ENCODE data around the gene FETUB.
"Not testable (repeated sequence)": the region's sequence is repeated elsewhere in the genome, so short reads cannot be mapped to it uniquely, and the experiment has no call there.

The FETUB gene

GRCh38 chr3:186619787-186620212 lies 20.4 kb upstream of the FETUB start:
- peaks cover 9 to 14% of the 10 kb centered on the region in 2 donors for H3K4me1 Mint-ChIP-seq
- H3K27ac Mint-ChIP-seq: no peak overlapping the region
- H3K4me3 Mint-ChIP-seq: no peak overlapping the region
- no peak for ATAC-seq (replicated peaks)
- DNase-seq: no peak
- no peaks in the 10 kb centered on the region for H3K9me3 Mint-ChIP-seq
- H3K27me3 Mint-ChIP-seq: peaks cover 38 to 40% of the 10 kb centered on the region in 2 donors
- H3K36me3 Mint-ChIP-seq: peaks cover 0 to 1% of the 10 kb centered on the region in 2 donors

GRCh38 chr3:186620213-186621092 lies 19.7 kb upstream of the FETUB start:
- H3K9me3 Mint-ChIP-seq: no peaks in the 10 kb centered on the region
- H3K4me3 Mint-ChIP-seq: no peak overlapping the region
- H3K27ac Mint-ChIP-seq: no peak overlapping the region
- peaks cover 34 to 36% of the 10 kb centered on the region in 2 donors for H3K27me3 Mint-ChIP-seq
- H3K36me3 Mint-ChIP-seq: no peaks in the 10 kb centered on the region
- no peak for ATAC-seq (replicated peaks)
- DNase-seq: no peak
- peaks cover 6 to 10% of the 10 kb centered on the region in 2 donors for H3K4me1 Mint-ChIP-seq

- no peaks in the 10 kb centered on the region for H3K9me3 Mint-ChIP-seq
- H3K36me3 Mint-ChIP-seq: no peaks in the 10 kb centered on the region
- ATAC-seq (replicated peaks) (no peak), DNase-seq (no peak)
- H3K4me1 Mint-ChIP-seq: peaks cover 2 to 4% of the 10 kb centered on the region in 2 donors
- H3K27me3 Mint-ChIP-seq: peaks cover 32% of the 10 kb centered on the region in 2 donors
- no peak overlapping the region for H3K27ac Mint-ChIP-seq
- no peak overlapping the region for H3K4me3 Mint-ChIP-seq
Observed at GRCh38 chr3:186621894-186622650, 18.1 kb upstream of the FETUB start.

GRCh38 chr3:186622651-186623310 lies 17.4 kb upstream of the FETUB start:
- Mint-ChIP-seq H3K4me3 (no peak overlapping the region), H3K4me1 (no peaks in the 10 kb centered on the region), H3K27me3 (peaks cover 25% of the 10 kb centered on the region in 2 donors), H3K9me3 (no peaks in the 10 kb centered on the region), H3K36me3 (no peaks in the 10 kb centered on the region), H3K27ac (no peak overlapping the region)
- DNase-seq (no peak), ATAC-seq (replicated peaks) (no peak)

GRCh38 chr3:186624598-186624997 lies 15.6 kb upstream of the FETUB start:
- Mint-ChIP-seq H3K27me3 (peaks cover 16% of the 10 kb centered on the region in 2 donors), H3K4me1 (no peaks in the 10 kb centered on the region), H3K4me3 (no peak overlapping the region), H3K36me3 (no peaks in the 10 kb centered on the region), H3K9me3 (no peaks in the 10 kb centered on the region), H3K27ac (no peak overlapping the region)
- DNase-seq: no peak
- ATAC-seq (replicated peaks): no peak

GRCh38 chr3:186625600-186626042 lies 14.6 kb upstream of the FETUB start:
- no peaks in the 10 kb centered on the region for H3K4me1 Mint-ChIP-seq
- no peak for ATAC-seq (replicated peaks)
- no peak overlapping the region for H3K27ac Mint-ChIP-seq
- peaks cover 16 to 17% of the 10 kb centered on the region in 2 donors for H3K27me3 Mint-ChIP-seq
- no peaks in the 10 kb centered on the region for H3K36me3 Mint-ChIP-seq
- no peak overlapping the region for H3K4me3 Mint-ChIP-seq
- H3K9me3 Mint-ChIP-seq: no peaks in the 10 kb centered on the region
- DNase-seq: no peak

- no peaks in the 10 kb centered on the region for H3K4me1 Mint-ChIP-seq
- peaks cover 15 to 17% of the 10 kb centered on the region in 2 donors for H3K27me3 Mint-ChIP-seq
- no peaks in the 10 kb centered on the region for H3K9me3 Mint-ChIP-seq
- H3K4me3 Mint-ChIP-seq: no peak overlapping the region
- H3K27ac Mint-ChIP-seq: no peak overlapping the region
- no peak for DNase-seq
- ATAC-seq (replicated peaks): no peak
- H3K36me3 Mint-ChIP-seq: no peaks in the 10 kb centered on the region
Observed at GRCh38 chr3:186626254-186626847, 13.8 kb upstream of the FETUB start.

- Mint-ChIP-seq H3K4me3 (no peak overlapping the region), H3K27ac (no peak overlapping the region), H3K36me3 (no peaks in the 10 kb centered on the region), H3K27me3 (peaks cover 9 to 13% of the 10 kb centered on the region in 2 donors), H3K9me3 (no peaks in the 10 kb centered on the region), H3K4me1 (no peaks in the 10 kb centered on the region)
- DNase-seq: no peak
- no peak for ATAC-seq (replicated peaks)
Observed at GRCh38 chr3:186627852-186628414, 12.3 kb upstream of the FETUB start.

- H3K36me3 Mint-ChIP-seq: no peaks in the 10 kb centered on the region
- no peak overlapping the region for H3K4me3 Mint-ChIP-seq
- DNase-seq (no peak), ATAC-seq (replicated peaks) (no peak)
- H3K4me1 Mint-ChIP-seq: no peaks in the 10 kb centered on the region
- H3K27me3 Mint-ChIP-seq: peaks cover 9 to 13% of the 10 kb centered on the region in 2 donors
- H3K27ac Mint-ChIP-seq: no peak overlapping the region
- no peaks in the 10 kb centered on the region for H3K9me3 Mint-ChIP-seq
Observed at GRCh38 chr3:186628756-186629155, 11.4 kb upstream of the FETUB start.

- DNase-seq (no peak), ATAC-seq (replicated peaks) (no peak)
- no peaks in the 10 kb centered on the region for H3K4me1 Mint-ChIP-seq
- H3K36me3 Mint-ChIP-seq: no peaks in the 10 kb centered on the region
- H3K27me3 Mint-ChIP-seq: peaks cover 9 to 13% of the 10 kb centered on the region in 2 donors
- no peak overlapping the region for H3K4me3 Mint-ChIP-seq
- no peak overlapping the region for H3K27ac Mint-ChIP-seq
- no peaks in the 10 kb centered on the region for H3K9me3 Mint-ChIP-seq
Observed at GRCh38 chr3:186630950-186631641, 9.1 kb upstream of the FETUB start.

- no peak for ATAC-seq (replicated peaks)
- Mint-ChIP-seq H3K4me1 (no peaks in the 10 kb centered on the region), H3K9me3 (no peaks in the 10 kb centered on the region), H3K27me3 (peaks cover 15 to 23% of the 10 kb centered on the region in 2 donors), H3K36me3 (no peaks in the 10 kb centered on the region), H3K4me3 (no peak overlapping the region), H3K27ac (no peak overlapping the region)
- no peak for DNase-seq
Observed at GRCh38 chr3:186633481-186633880, 6.7 kb upstream of the FETUB start.

- peaks cover 18 to 23% of the 10 kb centered on the region in 2 donors for H3K27me3 Mint-ChIP-seq
- H3K9me3 Mint-ChIP-seq, H3K27ac Mint-ChIP-seq: not testable (repeated sequence)
Observed at GRCh38 chr3:186634207-186634606, 6.0 kb upstream of the FETUB start.

GRCh38 chr3:186635532-186635931 lies 4.7 kb upstream of the FETUB start:
- Mint-ChIP-seq H3K36me3 (no peaks in the 10 kb centered on the region), H3K27ac (no peak overlapping the region)
- ATAC-seq (replicated peaks): no peak

More at GRCh38 chr3:186634207-186634606, 6.0 kb upstream of the FETUB start:
- DNase-seq; H3K36me3 Mint-ChIP-seq; ATAC-seq (replicated peaks); H3K4me1 Mint-ChIP-seq; H3K4me3 Mint-ChIP-seq: not testable (repeated sequence)

More at GRCh38 chr3:186635532-186635931, 4.7 kb upstream of the FETUB start:
- H3K4me1 Mint-ChIP-seq: no peaks in the 10 kb centered on the region
- DNase-seq: no peak
- peaks cover 19 to 23% of the 10 kb centered on the region in 2 donors for H3K27me3 Mint-ChIP-seq
- no peak overlapping the region for H3K4me3 Mint-ChIP-seq
- peaks cover 0 to 3% of the 10 kb centered on the region in 2 donors for H3K9me3 Mint-ChIP-seq

Measured in stimulated activated naive B cell treated with anti-CD40 and anti-IgM and Interleukin-4, amounts not matched to agents 10 μg/mL and 1 μg/mL and 100 μg/mL, for 72 hours (primary cell).